ENCODE results near the gene CDH18.
A peak's percentile ranks its signal among the peaks of the same experiment; 100 is the strongest.

CDH18 gene

GRCh38 chr5:19733612-19734495 lies 254.1 kb downstream of the CDH18 start:
- no peak for DNase-seq (ENCODE audit: low read depth)

- no peak for DNase-seq (ENCODE audit: low read depth)
Observed at GRCh38 chr5:19728571-19728970, 259.4 kb downstream of the CDH18 start.

GRCh38 chr5:19719109-19719508 lies 268.9 kb downstream of the CDH18 start:
- DNase-seq (ENCODE audit: low read depth), result no peak

DNA sequence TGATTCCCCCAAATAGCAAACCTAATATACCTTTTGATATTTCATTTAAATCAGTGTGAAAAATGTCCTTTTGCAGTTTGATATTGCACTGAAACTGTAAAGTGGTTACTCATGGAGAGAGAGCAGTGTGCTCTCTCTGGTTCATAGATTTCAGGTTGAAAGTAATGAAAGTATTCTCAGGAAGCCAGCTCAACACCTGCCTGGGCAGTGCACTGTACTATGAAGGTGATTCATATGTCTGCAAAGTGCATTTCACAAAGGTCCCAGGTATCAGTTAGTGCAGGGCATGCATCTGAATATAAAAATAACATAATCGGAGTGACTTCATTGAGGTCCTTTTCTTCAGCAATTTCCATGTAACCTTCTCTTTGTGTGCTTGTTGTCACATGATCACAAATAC lies 274.3 kb downstream of the CDH18 start:
- DNase-seq (ENCODE audit: low read depth), result no peak

- no peak for DNase-seq (ENCODE audit: low read depth)
Observed at GRCh38 chr5:19709403-19709802, 278.6 kb downstream of the CDH18 start.

DNA sequence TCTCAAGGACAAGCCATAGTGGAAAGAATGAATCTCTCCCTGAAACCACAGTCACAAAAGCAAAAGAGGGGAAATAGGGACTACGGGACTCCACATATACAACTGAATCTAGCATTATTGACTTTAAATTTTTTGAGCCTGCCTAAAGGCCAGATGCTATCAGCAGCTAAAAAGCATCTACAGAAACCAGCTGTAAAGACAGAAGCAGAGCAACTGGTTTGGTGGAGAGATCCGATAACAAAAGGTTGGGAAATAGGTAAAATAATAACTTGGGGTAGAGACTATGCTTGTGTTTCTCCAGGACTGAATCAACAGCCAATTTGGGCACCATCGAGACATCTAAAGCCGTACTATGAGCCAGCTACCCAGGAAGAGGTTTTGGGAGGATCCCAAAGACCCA lies 281.2 kb downstream of the CDH18 start:
- no peak for DNase-seq (ENCODE audit: low read depth)

DNA sequence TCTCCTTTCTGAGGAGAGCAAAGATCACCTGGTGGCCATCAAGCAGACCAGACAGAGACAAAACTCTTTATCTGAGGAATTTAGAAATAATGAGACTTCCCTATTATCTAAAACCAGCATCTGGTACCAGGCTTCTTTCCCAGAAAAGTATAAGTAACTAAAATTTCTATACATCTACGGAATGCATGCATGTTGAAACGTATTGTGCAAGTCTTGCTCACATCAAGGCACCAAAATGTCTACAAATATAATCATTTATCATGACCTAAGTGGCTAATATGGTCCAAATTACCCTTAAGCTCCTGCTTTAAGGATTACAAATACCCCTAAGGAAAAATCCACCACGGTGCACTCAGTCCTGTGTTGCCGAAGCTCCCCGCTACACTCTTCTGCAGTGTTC lies 286.3 kb downstream of the CDH18 start:
- DNase-seq (ENCODE audit: low read depth), result no peak

DNA sequence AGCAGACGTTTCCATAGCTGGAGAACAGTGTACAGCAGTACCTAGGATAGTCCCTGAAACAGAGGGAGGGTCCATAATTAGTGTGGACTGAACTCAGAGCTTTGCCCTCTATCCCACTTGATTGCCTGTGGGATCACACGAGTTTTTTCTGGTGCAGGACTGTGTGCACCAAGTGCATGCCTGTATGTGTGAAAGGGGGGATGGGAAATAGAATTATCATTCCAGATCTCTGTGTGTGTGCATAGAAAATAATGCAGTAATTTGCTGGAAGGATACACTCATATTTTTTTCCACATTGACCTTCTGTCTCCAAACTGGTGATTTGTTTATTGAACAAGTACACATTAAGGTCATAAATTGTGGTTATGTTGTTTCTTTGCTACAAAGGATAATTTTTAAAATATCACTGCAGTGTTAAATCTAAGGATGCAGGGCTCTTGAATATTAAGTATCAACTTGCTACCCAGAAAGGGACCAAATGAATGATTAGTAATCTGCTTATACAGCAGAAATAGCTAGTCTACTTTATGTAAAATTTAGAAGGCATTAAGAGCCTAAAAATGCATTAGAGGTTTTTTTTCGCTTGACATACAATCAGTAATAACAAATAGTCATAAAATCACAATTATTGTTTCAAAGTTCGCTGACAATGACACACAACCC lies 292.9 kb downstream of the CDH18 start:
- DNase-seq (ENCODE audit: low read depth), result no peak

- no peak for DNase-seq (ENCODE audit: low read depth)
Observed at GRCh38 chr5:19690978-19691377, 297.0 kb downstream of the CDH18 start.

- no peak for DNase-seq (ENCODE audit: low read depth)
Observed at GRCh38 chr5:19685473-19685872, 302.5 kb downstream of the CDH18 start.

DNA sequence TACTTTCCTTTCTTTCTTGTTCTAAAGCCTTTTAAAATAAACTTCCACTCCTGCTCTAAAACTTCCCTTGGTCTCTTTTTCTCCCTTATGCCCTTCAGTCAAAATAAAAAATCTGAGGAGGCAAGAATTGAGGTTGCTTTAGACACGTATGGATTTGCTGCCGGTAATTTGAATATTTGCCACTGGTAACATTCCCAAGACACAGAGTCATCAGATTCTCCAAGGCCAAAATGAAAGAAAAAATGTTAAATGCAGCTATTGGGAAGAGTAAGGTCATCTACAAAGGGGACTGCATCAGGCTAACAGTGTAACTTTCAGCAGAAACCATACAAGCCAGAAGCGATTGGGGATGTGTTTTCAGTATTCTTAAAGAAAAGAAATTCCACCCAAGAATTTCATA lies 311.1 kb downstream of the CDH18 start:
- DNase-seq (ENCODE audit: low read depth), result peak; percentile 1

- DNase-seq (ENCODE audit: low read depth), result no peak
Observed at GRCh38 chr5:19660679-19661078, 327.3 kb downstream of the CDH18 start.

DNA sequence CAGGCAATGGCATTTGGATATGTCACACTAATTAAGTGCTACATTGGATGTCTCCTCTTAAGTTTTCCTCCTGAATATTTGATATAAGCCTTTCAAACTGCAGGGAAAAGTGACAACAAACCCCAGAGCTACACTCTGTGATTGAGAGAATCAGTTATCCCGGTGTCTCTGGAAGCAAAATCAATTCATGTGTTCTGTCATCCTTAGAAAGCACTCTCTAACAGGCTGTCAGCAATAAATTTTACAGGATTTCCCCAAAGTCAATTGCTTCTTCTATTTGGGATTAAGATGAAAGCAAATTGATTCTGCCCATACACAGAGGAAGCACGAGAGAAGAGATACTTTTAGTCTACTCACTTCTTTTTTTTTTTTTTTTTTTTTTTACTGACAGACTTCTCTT lies 332.4 kb downstream of the CDH18 start:
- DNase-seq (ENCODE audit: low read depth), result no peak

GRCh38 chr5:19638461-19638860 lies 349.5 kb downstream of the CDH18 start:
- no peak for DNase-seq (ENCODE audit: low read depth)

- no peak for DNase-seq (ENCODE audit: low read depth)
Observed at GRCh38 chr5:19630876-19631275, 357.1 kb downstream of the CDH18 start.

DNA sequence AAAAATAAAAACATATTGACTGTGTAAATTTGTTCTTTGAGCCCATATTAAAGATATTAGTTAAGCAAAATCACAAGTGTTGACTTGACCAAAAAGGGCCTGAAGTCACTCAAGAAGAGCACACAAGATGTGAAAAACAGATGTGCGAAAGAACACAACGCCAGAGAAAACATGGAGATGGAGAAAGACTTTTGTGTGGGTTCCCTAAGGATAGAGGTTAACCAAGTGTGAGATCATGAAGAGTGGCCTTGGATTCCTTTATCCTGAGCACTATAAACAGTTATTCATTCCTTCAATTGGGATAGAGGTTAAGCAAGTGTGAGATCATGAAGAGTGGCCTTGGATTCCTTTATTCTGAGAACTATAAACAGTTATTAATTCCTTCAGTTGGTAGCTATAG lies 361.8 kb downstream of the CDH18 start:
- no peak for DNase-seq (ENCODE audit: low read depth)

DNA sequence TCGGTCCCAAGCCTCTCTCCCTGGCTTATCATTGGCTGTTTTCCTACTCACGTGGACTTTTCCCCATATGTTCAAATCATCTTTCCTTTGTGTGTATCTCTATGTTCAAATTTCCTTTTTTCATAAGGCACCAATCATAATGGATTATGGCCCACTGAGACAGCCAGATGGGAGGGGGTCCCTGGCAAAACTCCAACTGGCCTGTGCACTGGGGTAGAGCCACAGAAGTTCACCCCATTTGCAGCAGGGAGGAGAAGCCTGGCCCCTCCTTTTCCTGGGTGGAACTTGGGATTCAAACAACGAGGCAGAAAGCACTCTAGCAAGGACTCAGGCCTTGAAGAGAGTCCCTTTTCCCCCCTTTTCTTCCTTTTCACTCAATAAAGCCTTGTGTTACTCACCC lies 362.4 kb downstream of the CDH18 start:
- DNase-seq (ENCODE audit: low read depth), result no peak

GRCh38 chr5:19619571-19619970 lies 368.4 kb downstream of the CDH18 start:
- no peak for DNase-seq (ENCODE audit: low read depth)

DNA sequence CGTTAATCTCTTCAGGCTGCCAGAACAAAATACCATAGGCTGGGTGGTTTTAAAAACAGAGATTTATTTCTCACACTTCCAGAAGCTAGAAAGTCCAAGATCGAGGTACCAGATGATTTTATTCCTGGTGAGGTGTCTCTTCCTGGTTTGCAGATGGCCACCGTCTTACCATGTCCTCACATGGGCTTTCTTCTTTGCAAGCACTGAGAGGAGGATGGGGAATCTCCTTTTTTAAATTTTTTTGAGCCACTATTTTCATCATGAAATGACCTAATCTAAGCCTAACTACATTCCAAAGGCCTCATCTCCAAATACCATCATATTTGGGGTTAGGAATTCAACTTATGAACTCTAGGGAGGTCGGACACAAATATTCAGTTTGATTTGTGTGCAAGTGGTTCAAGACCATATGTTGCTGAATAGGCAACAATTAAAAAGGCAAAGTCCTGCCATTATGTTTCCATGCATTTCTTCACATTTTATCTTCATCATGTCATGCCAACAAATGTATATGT lies 371.2 kb downstream of the CDH18 start:
- no peak for DNase-seq (ENCODE audit: low read depth)

- no peak for DNase-seq (ENCODE audit: low read depth)
Observed at GRCh38 chr5:19615661-19616060, 372.3 kb downstream of the CDH18 start.

DNA sequence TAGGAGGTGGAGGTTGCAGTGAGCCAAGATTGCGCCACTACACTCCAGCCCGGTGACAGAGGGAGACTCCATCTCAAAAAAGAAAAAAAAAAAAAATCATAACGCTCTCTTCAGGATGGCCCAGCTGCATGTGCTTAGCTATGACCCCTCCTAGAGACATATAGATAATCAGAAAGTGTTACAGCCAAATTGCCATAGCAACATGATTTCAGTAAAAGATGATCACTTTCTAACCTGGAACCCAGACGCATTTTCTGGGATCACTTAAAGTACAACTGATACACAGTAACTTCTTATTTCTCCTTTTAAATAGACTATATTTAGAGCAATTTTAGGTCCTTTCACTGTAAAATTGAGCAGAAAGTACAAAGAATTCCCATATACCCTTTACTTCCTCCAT lies 372.9 kb downstream of the CDH18 start:
- DNase-seq (ENCODE audit: low read depth), result no peak

- no peak for DNase-seq (ENCODE audit: low read depth)
Observed at GRCh38 chr5:19608444-19609002, 379.5 kb downstream of the CDH18 start.

DNA sequence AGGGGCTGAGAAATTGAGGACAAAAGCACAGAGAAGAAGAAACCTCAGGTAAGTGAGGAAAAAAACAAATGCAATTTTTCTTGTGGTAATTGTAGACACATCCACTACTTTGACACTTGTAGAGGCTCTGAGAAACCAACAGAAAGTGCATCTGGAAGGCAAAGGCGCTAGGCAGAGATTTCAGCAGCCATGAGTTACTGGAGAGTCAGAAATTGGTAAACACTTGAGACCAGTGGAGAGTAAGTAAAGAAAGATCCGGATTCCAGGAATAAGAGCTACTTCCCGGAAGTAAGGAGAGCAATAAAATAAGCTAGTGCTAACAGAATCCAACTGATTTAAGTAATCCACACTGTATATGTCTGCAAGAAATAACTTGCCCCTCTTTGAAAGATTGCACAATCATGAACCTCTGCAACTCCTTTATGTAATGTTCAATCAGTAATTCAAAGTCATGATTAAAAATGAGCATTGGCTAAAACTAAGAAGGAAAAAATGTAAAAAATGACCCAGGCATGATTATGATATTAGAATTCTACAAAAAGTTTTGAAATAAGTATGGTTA lies 382.1 kb downstream of the CDH18 start:
- DNase-seq (ENCODE audit: low read depth), result no peak

Measured in EH (cell line).